ENCODE results near the gene ZRANB3.
"Not testable (repeated sequence)": the region's sequence is repeated elsewhere in the genome, so short reads cannot be mapped to it uniquely, and the experiment has no call there.

Gene ZRANB3

DNA sequence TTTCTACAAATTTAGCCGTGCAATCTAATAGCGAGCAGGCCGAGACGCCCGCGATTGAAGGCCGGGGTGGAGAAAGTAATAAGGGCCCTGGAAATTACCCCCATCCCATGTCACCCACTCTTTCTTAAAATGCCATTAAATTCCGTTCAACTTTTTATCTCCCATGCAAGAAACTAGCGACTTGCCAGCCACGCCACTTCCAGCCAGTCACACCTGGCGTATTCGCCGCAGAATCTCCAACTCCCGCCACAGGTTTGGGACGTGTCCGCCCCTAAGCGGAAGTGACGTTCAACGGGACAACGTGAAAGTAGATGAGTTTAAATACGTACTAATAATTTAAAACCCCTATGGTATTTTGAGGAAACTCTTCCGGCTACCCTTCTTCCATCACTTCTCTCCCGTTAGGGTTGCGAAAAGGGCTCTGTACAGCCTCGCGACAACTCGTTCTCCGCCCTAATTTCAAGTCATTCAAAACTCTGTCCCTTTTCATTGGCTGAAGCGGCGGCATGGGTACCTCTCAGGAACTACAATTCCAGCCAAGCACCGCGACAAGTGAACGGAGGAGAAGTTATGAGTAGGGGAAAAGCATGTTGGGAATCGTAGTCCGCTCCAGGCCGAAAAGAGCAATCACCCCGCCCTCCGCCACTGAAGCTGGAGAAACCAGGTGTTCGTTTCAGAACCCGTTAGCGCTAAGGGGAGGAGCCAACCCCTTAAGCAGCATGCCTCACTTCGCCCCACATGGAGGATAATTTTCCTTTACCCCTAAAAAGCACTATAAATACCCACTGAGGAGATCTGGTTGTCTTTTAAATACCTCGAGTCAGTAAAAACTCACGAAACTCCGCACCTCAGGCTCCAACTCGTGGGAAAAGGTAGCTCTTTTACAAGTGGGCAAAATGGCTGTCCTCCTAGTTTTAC, at the start of gene ZRANB3:
Gene ZRANB3, minus strand, starts transcription at position 906 of the 918 bp plus-strand sequence.
- peak; percentile 95 for DNase-seq (ENCODE audit: low read depth)
- peak within 1 kb of the TSS; percentile 84 for H3K4me3 ChIP-seq (ENCODE audit: low read depth, low read length)

DNA sequence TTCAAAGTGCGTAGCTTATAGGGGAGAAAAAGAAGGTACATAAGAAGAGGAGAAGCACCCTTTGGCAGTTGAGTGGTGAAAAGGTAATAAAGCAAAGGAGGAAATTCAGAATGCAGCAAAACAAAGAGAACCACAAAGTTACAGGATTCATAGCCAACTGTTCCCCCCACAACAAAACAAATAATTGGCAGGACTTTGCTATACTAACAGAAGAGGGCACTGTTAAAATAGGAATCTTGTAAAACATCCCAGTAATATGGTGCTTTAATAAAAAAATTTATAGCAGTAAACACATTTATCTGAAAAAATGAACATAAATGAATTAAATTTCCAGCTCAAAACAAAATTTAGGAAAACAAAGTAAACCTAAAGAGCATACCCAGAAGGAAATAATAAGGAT, 42.6 kb upstream of the ZRANB3 start:
- no peak for DNase-seq (ENCODE audit: low read depth)
- H3K4me3 ChIP-seq (ENCODE audit: low read depth, low read length), result no peak overlapping the region

DNA sequence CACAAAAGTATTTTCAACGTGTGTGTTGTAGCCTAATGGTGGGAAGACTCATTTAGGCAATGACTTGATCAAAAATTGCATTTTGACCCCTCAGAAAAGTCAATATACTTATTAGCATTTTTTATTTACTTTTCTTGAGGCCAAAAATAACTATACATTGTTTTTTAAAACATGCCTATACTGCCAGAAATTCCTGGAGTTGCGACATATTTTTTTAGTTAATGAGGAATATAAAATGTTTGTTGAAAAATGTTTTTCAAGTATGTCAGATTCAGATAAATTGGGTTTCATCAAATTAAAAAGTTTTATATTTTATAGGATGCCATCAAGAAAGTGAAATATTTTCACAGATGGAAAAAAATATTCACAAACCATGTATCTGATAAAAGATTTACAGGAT, 39.9 kb upstream of the ZRANB3 start:
- DNase-seq (ENCODE audit: low read depth), result no peak

DNA sequence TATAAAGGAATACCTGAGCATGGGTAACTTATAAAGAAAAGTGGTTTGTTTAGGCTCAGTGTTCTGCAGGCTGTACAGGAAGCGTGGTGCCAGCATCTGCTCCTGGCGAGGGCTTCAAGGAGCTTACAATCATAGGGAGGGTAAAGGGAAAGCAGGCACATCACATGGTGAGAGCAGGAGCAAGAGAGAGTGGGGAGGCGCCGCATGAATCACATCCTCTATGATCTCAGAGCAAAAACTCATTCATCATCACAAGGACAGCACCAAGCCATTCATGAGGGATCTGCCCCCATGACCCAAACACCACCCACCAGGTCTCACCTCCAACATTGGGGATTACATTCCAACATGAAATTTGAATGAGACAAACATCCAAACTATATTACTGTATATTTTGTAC, 32.8 kb upstream of the ZRANB3 start:
- no peak for DNase-seq (ENCODE audit: low read depth)
- no peak overlapping the region for H3K4me3 ChIP-seq (ENCODE audit: low read depth, low read length)

More for the DNA sequence above, 39.9 kb upstream of the ZRANB3 start:
- H3K4me3 ChIP-seq (ENCODE audit: low read depth, low read length), result no peak overlapping the region

DNA sequence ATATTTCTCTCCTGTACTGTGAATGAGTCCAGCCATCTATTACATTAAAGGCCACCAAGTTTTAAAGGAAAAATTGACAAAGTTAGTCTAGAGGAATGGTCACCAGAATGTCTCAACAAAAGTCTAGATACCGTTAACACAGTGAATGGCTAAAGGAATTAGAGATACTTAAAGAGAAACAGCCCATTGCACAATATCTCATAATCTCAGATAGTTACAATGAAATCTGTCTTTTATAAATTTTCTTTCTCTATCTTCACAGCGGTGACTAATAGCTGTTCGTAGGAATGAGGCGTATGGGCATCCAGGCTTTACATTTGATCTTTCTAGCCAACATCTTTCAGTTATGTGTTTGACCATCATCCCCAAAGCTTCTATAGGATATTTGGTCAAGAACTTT, 30.9 kb upstream of the ZRANB3 start:
- no peak for DNase-seq (ENCODE audit: low read depth)
- H3K4me3 ChIP-seq (ENCODE audit: low read depth, low read length), result no peak overlapping the region

DNA sequence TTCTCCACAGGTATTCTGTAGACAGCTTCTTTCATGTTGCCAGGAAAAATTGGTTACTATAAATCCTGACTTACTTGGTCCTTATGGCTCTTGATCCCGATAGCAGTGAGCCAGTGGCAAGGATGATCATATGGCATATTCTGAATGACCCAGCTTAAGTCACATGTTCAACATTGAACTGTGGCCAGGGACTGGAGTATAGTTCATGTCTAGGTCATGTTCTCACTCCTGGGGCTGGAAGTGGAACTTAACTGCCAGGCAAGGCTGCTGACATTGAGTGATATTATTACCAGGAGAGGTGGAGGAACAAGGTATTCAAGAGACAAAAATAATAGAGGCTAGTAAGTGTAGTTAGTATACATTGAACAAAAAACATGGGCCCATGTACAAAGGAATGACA, 26.5 kb upstream of the ZRANB3 start:
- H3K4me3 ChIP-seq (ENCODE audit: low read depth, low read length), result no peak overlapping the region
- DNase-seq (ENCODE audit: low read depth), result no peak

DNA sequence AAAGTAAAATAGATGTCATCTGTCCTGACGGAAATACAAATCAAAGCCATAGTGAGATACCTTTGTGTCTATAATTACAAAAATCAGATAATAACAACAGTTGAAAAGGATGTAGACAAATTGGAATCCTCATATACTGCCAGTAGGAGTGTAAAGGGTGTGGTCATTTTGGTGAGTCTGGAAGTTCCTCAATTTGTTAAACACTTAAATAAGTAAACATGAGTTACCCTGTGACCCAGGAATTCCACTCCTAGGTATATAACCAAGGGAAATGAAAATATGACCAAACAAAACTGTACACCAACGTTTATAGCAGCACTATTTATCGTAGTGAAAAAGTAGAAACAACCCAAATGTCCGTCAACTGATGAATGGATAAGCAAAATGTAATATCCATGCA, 24.3 kb upstream of the ZRANB3 start:
- no peak overlapping the region for H3K4me3 ChIP-seq (ENCODE audit: low read depth, low read length)
- DNase-seq (ENCODE audit: low read depth), result no peak

DNA sequence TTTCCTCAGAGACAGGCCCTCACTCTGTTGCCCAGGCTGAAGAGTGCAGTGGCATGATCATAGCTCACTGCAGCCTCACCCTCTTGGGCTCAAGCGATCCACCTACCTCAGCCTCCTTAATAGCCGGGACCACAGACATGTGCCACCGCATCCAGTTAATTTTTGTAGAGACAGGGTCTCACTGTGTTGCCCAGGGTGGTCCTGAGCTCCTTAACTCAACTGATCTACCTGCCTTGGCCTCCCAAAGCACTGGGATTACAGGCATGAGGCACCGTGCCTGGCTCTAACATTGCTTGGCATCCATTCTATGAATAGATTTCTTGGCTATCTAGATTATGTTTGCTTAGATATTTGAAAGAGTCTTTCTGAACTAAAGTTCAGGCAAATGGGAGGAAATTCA, 21.9 kb upstream of the ZRANB3 start:
- no peak for DNase-seq (ENCODE audit: low read depth)
- H3K4me3 ChIP-seq (ENCODE audit: low read depth, low read length), result no peak overlapping the region

DNA sequence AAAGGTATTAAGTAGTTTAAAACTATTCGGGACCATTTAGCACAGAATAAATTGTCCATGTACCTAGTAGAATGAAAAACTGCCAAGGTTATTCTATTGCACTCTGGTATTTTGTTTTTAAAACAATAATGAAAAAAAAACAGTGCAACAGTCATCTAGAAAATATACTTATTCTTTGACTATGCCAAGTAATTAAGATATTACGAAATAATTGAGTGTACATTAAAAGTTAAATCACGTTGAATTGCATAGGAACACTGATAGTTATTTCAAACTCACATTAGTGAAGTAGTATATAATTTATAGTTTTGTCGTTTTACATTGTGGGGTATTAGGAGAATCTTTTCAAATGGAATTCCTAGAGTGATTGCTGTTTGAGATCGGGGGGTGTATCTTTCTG, 20.3 kb upstream of the ZRANB3 start:
- no peak overlapping the region for H3K4me3 ChIP-seq (ENCODE audit: low read depth, low read length)
- no peak for DNase-seq (ENCODE audit: low read depth)

DNA sequence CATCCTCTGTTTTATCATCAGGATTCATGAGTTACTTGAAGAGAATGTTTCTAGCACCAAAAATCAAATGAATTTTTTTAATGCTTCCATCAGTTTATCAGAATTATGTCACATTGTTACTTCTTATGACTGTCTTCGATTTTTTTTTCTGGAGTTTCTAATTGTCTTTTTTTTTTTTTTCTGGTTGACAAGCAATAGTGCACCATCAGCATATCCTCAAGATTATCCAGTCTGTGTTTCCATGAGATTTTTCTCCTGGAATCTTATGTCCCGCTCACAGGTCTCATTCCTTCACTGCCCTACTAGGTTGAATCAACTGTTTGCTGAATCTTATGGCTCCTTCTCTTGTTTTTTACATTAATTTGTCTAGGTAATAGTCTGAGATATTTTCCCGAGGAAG, 16.3 kb upstream of the ZRANB3 start:
- no peak overlapping the region for H3K4me3 ChIP-seq (ENCODE audit: low read depth, low read length)
- DNase-seq (ENCODE audit: low read depth), result no peak

DNA sequence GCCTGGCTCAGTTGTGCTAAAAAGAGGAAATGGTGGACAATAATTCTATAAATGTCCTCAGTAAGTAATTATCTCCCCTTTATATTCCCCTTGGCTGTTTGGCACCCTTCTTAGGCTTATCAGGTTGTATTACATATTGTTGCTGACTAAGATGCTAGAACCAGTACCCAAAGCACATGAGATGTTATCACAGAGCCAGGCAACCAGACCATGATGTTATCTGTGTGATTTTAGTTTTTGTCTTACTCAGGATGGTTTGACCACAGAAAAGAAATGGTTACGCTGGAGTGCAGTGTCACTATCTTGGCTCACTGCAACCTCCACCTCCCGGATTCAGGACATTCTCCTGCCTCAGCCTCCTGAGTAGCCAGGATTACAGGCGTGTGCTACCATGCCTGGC, 15.4 kb upstream of the ZRANB3 start:
- no peak for DNase-seq (ENCODE audit: low read depth)
- no peak overlapping the region for H3K4me3 ChIP-seq (ENCODE audit: low read depth, low read length)

DNA sequence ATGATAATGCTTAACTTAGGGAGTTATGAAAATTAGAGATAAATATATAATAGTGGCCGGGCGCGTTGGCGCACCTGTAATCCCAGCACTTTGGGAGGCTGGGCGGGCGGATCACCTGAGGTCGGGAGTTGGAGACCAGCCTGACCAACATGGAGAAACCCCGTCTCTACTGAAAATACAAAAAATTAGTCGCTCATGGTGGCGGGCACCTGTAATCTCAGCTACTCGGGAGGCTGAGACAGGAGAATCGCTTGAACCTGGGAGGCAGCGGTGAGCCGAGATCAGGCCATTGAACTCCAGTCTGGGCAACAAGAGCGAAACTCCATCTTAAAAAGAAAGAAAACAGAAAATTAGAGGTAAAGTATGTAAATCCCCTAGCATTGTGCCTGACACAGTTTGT, 2.5 kb upstream of the ZRANB3 start:
- not testable (repeated sequence) for H3K4me3 ChIP-seq (ENCODE audit: low read depth, low read length); DNase-seq (ENCODE audit: low read depth)

DNA sequence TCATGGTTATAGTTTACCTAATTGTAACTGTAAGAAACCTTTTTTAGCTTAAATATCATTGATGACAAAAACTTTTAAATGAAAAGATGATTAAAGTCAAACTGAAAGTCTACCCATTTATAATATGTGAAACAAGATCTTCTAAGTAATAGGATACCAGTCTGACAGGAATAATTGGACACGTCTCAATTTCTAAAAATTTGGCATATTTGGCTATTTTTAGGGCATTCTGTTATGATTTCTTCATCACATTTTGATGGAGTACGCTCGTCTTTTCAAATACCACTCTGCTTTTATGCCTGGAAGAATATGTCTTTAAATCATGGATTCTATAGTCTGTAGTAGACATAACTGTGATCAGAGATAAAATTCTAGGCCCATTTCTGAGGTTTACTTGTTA, 1.6 kb upstream of the ZRANB3 start:
- DNase-seq (ENCODE audit: low read depth), result no peak
- H3K4me3 ChIP-seq (ENCODE audit: low read depth, low read length), result peak overlapping the region; percentile 84

DNA sequence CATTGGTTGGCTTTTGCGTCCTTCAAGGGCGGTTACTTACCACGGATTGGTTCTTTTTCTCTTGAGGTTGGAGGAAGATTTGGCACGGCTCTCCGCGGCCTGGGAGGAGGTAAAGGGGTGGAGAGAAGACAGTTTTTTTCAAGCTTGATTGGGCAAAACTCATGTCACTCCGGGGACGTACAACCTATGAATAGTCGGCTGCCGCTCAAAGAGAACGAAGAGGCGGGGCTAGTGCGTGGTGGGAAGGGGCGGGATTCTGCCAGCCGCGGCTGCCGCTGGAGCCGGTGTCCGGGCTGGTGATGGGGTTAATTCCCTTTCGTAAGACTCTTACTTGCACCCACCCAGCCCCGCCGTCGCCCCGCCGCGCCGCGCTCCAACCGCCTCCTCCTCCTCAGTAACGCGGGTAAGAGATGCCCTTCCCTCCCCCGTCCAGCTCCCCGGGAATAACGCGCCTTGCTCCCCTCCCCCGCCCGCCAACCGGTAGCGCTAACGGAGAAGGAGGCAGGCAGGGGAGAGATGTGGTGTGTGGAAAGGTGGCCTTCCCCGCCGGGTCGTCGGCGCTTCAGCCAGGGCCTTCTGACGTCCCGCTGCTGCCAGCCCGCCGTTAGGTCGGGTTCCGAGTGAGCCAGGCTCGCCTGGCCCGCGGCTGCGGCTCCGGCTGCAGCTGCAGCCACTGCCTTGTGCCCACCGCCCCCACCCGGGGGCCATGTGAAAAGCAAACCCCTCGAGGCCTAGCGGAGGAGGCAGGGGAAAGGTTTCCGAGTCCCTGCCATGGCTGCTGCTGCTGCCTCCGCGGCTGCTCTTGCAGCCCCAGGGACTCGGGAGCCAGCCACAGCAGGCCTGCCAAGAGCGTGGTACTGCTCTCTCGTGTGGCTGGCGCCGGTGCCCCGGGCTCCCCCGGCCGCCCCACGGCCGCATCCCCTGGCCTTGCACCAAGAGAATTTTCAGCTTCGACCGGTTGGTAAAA, 496 bp upstream of the ZRANB3 start, which contains the start of gene R3HDM1:
Gene R3HDM1, plus strand, starts transcription at position 254 of the 967 bp plus-strand sequence. CDS start 73,362 bp downstream, outside the sequence.
- DNase-seq (ENCODE audit: low read depth), result peak; percentile 100
- peak within 1 kb of the TSS; percentile 84 for H3K4me3 ChIP-seq (ENCODE audit: low read depth, low read length)

DNA sequence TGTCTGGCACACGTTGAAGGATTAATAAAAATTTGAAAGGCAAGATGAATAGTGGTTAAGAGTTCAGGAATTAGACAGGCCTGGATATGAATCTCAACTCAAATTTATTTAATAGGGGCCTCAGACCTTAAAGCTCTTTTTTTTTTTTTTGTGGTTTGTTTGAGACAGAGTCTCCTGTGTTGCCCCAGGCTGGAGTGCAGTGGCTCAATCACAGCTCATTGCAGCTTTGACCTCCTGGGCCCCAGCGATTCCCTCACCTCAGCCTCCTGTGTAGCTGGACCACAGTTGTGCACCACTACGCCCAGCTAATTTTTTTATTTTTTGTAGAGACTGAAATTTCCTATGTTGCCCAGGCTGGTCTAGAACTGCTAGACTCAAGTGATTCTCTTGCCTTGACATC, 3.0 kb downstream of the ZRANB3 start:
- no peak for DNase-seq (ENCODE audit: low read depth)

DNA sequence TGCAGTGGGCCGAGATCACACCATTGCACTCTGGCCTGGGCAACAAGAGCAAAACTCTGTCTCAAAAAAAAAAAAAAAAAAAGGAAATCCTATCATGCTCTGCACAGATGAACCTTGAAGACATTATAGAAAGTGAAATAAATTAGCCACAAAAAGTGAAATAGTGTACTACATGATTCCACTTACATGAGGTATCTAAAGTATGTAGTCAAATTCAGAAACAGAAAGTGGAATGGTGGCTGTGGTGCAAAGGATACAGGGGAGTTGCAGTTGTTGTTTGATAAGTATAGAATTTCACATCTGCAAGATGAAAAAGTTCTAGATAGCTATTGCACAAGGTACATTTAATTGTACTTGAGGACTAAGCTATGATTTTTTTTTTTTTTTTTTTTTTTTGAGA, 5.2 kb downstream of the ZRANB3 start:
- H3K4me3 ChIP-seq (ENCODE audit: low read depth, low read length), result no peak overlapping the region
- no peak for DNase-seq (ENCODE audit: low read depth)

More for the DNA sequence above, 3.0 kb downstream of the ZRANB3 start:
- H3K4me3 ChIP-seq (ENCODE audit: low read depth, low read length), result no peak overlapping the region

DNA sequence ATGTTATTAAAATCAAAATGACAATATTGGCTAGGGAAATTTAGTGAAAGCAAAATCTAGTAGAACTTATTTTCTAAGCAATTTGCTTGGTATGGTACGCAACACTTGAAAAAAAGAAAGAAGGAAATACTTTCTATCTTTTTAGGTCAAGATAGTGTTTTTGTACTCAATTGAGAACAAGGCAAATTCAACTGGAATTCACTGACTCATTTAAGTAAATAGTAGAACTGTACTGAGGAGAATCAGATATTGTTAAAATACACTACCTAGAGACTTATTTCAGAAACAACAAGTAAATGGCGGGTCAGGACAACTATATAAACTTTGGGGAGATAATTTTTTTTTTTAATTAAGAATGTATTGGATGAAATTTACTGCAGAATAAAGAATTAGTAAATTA, 18.9 kb downstream of the ZRANB3 start:
- DNase-seq (ENCODE audit: low read depth), result no peak

DNA sequence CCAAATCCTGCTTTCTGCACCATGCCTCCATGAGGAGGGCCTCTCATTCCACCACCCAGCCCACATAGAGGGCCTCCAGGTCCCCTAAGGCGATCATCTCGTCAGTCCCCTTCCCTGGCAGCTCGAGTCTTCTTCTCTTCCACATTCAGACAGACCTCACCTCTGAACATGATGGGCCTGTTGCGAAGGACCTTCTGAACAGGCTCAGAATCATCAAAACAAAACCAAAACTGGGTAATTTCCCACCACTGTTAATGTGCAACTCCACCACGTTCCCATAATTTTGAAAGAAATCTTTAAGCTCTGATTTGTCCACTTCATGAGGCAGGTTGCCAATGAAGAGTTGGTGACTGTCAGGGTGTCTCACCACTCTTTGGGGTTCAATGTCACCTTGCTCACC, 20.4 kb downstream of the ZRANB3 start:
- DNase-seq (ENCODE audit: low read depth), result no peak
- H3K4me3 ChIP-seq (ENCODE audit: low read depth, low read length), result no peak overlapping the region

More for the DNA sequence above, 18.9 kb downstream of the ZRANB3 start:
- H3K4me3 ChIP-seq (ENCODE audit: low read depth, low read length), result no peak overlapping the region

DNA sequence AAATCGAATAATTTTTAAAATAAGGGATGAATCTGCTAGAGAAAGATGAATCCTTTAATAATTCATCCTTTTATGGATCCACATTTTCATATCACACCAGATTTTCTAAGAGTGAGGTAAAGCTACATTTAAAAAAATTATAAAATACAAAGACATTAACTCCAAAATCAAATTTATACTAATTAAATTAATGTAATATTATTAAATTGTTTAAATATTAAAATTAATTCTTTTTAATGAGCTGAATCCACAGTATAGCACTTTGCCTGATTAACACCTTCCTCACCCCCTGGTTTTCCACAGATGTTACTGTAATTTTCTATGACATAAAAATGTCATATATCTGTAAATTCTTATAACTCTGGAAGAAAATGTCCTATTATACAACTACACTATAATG, 26.2 kb downstream of the ZRANB3 start:
- DNase-seq (ENCODE audit: low read depth), result no peak
- no peak overlapping the region for H3K4me3 ChIP-seq (ENCODE audit: low read depth, low read length)

DNA sequence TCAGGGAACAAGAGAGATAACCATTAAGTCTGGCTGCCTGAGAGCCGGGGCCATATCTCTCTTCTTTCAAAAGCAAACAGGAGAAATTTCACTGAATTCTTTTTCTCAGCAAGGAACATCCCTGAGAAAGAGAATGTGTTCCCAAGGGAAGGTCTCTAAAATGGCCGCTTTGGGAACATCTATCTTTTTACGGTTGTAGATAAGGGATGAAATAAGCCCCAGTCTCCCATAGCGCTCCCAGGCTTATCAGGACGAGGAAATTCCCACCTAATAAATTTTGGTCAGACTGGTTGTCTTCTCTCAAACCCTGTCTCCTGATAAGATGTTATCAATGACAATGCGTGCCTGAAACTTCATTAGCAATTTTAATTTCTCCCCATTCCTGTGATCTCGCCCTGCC, 32.4 kb downstream of the ZRANB3 start:
- DNase-seq (ENCODE audit: low read depth); H3K4me3 ChIP-seq (ENCODE audit: low read depth, low read length): not testable (repeated sequence)

All from skeletal muscle cell (primary cell).